ENCODE measurements around the gene TPP2. TPM values are rescaled to one million over a fixed set of nuclear protein-coding genes. Genes with fewer than 3 reads are reported as not detected.

Gene TPP2
- polyA plus RNA-seq, 1 donor (not counting 4 experiments of a cell fraction or from before 2014, with no cell fraction given), result 41.2 TPM

DNA sequence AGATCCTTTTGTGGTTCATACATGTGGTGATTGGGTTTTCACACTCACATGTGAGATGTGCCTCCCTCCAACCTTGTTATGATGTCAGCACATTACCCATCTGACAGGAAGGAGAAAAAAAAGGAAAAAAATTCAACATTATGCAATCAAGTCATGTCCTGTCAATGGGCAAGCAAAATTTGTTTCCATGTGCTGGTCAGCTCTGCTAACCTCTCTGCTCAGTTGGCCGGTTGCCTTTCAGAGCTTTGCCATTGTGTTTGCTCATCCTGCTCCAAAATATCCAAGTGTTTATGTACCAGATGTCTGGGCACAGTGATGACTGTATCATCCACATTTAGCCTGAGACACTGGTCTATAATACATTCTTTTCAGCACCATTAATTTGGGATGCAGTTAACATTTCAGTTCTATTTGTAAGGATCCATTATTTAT lies 125.0 kb downstream of the TPP2 start:
- no peak for FAIRE-seq
- Histone ChIP-seq H3K9me3 (ENCODE audit: control insufficient read depth, low read depth, low read length) (no peaks in the 10 kb centered on the region), H3K4me1 (ENCODE audit: control insufficient read depth, extremely low read depth, insufficient read depth, low read length) (no peaks in the 10 kb centered on the region), H3K36me3 (ENCODE audit: control insufficient read depth in 2 of 2, extremely low read depth in 1 of 2, insufficient read depth in 2 of 2, low read length in 2 of 2) (no peaks in the 10 kb centered on the region), H2AFZ (ENCODE audit: control insufficient read depth, low read length) (no peak overlapping the region), H3K9me1 (ENCODE audit: control insufficient read depth, extremely low read depth, insufficient read depth, low read length) (no peaks in the 10 kb centered on the region), H4K20me1 (ENCODE audit: control insufficient read depth, extremely low read depth, insufficient read depth, low read length) (no peaks in the 10 kb centered on the region), H3K27ac (ENCODE audit: control insufficient read depth, insufficient read depth, low read length) (no peak overlapping the region), H3K27me3 (ENCODE audit: control insufficient read depth, extremely low read depth, insufficient read depth, low read length) (no peaks in the 10 kb centered on the region), H3K79me2 (ENCODE audit: control insufficient read depth, insufficient read depth, low read length) (no peaks in the 10 kb centered on the region), H3K4me3 (ENCODE audit: control insufficient read depth in 2 of 3, extremely low read depth in 1 of 3, insufficient read depth in 2 of 3, low read depth in 1 of 3, low read length in 3 of 3) (no peak overlapping the region), H3K4me2 (ENCODE audit: control insufficient read depth, extremely low read depth, insufficient read depth, low read depth, low read length) (no peak overlapping the region), H3K9ac (ENCODE audit: control insufficient read depth, extremely low read depth, insufficient read depth, low read length) (no peak overlapping the region)
- no peak for TF ChIP-seq EZH2 (IDR thresholded peaks at IDR 0.05; ENCODE audit: low read length)
- TF ChIP-seq, protein P1, sequence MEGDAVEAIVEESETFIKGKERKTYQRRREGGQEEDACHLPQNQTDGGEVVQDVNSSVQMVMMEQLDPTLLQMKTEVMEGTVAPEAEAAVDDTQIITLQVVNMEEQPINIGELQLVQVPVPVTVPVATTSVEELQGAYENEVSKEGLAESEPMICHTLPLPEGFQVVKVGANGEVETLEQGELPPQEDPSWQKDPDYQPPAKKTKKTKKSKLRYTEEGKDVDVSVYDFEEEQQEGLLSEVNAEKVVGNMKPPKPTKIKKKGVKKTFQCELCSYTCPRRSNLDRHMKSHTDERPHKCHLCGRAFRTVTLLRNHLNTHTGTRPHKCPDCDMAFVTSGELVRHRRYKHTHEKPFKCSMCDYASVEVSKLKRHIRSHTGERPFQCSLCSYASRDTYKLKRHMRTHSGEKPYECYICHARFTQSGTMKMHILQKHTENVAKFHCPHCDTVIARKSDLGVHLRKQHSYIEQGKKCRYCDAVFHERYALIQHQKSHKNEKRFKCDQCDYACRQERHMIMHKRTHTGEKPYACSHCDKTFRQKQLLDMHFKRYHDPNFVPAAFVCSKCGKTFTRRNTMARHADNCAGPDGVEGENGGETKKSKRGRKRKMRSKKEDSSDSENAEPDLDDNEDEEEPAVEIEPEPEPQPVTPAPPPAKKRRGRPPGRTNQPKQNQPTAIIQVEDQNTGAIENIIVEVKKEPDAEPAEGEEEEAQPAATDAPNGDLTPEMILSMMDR (optimal IDR thresholded peaks at IDR 0.05 in 1 of 3, IDR thresholded peaks at IDR 0.05 in 1 of 3, conservative IDR thresholded peaks at IDR 0.05 in 1 of 3; ENCODE audit: extremely low read depth in 1 of 3, insufficient read depth in 2 of 3, low read length in 3 of 3), result no peak
- DNase-seq (ENCODE audit: low read depth, low spot score), result no peak
- dilution Hi-C loops (cut with MboI; ENCODE audit: extremely low pct_ligation_motif_present, low sequenced_read_pairs), result no loop called here

DNA sequence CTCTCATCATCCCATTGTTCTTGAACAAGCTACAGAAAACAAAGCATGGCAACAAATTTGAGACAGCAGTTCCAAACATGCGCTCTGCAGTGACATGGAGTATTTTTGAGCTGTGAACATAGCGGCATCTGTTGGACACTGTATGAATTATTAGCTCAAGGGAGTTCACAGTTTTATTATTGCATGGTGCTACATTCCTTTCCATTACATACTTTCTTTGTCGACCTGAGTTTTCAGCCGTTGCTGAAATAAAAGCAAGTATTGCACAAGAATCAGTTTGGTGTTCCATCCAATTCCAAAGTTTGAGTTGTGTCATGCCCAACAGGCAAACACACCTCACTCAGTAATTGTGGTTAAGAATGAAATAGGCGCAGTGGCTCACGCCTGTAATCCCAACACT lies 128.1 kb downstream of the TPP2 start:
- dilution Hi-C loops (cut with MboI; ENCODE audit: extremely low pct_ligation_motif_present, low sequenced_read_pairs), result no loop called here
- no peak overlapping the region for H3K27ac ChIP-seq (ENCODE audit: control insufficient read depth, insufficient read depth, low read length)
- H3K9me3 ChIP-seq (ENCODE audit: control insufficient read depth, low read depth, low read length), result no peaks in the 10 kb centered on the region
- no peaks in the 10 kb centered on the region for H3K9me1 ChIP-seq (ENCODE audit: control insufficient read depth, extremely low read depth, insufficient read depth, low read length)
- H3K9ac ChIP-seq (ENCODE audit: control insufficient read depth, extremely low read depth, insufficient read depth, low read length), result no peak overlapping the region
- H2AFZ ChIP-seq (ENCODE audit: control insufficient read depth, low read length), result no peak overlapping the region
- TF ChIP-seq, protein P1 (optimal IDR thresholded peaks at IDR 0.05 in 1 of 3, IDR thresholded peaks at IDR 0.05 in 1 of 3, conservative IDR thresholded peaks at IDR 0.05 in 1 of 3; ENCODE audit: extremely low read depth in 1 of 3, insufficient read depth in 2 of 3, low read length in 3 of 3), result peak; percentile 60 to 81 (median 75)
- no peak for TF ChIP-seq EZH2 (IDR thresholded peaks at IDR 0.05; ENCODE audit: low read length)
- no peaks in the 10 kb centered on the region for H3K27me3 ChIP-seq (ENCODE audit: control insufficient read depth, extremely low read depth, insufficient read depth, low read length)
- H3K79me2 ChIP-seq (ENCODE audit: control insufficient read depth, insufficient read depth, low read length), result no peaks in the 10 kb centered on the region
- FAIRE-seq (peak; percentile 88), DNase-seq (ENCODE audit: low read depth, low spot score) (peak; percentile 62)
- H4K20me1 ChIP-seq (ENCODE audit: control insufficient read depth, extremely low read depth, insufficient read depth, low read length), result no peaks in the 10 kb centered on the region
- H3K36me3 ChIP-seq (ENCODE audit: control insufficient read depth in 2 of 2, extremely low read depth in 1 of 2, insufficient read depth in 2 of 2, low read length in 2 of 2), result no peaks in the 10 kb centered on the region
- no peak overlapping the region for H3K4me3 ChIP-seq (ENCODE audit: control insufficient read depth in 2 of 3, extremely low read depth in 1 of 3, insufficient read depth in 2 of 3, low read depth in 1 of 3, low read length in 3 of 3)
- peaks cover 6% of the 10 kb centered on the region for H3K4me1 ChIP-seq (ENCODE audit: control insufficient read depth, extremely low read depth, insufficient read depth, low read length)
- H3K4me2 ChIP-seq (ENCODE audit: control insufficient read depth, extremely low read depth, insufficient read depth, low read depth, low read length), result no peak overlapping the region
